ENCODE measurements around the gene EIF5B.

DNA sequence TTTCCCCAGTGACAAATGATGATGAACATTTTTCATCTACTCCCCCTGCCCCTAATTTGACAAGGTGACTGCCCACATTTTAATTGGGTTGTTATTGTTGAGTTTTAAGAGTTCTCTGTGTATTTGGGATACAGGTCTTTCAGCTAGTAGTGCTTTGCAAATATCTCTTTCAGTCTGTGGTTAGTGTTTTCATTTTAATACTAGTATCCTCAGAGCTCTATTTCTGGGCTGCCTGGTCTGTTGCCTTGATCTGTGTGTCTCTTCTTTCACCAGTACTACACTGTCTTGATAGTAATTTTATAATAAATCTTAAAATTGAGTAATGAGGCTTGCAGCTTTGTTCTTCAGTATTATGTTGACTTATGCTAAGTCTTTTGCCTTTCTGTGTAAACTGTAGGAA is 19.7 kb downstream of the EIF5B start:
- no peak for TF ChIP-seq POLR2A (IDR thresholded peaks at IDR 0.05)
- TF ChIP-seq, protein P1, sequence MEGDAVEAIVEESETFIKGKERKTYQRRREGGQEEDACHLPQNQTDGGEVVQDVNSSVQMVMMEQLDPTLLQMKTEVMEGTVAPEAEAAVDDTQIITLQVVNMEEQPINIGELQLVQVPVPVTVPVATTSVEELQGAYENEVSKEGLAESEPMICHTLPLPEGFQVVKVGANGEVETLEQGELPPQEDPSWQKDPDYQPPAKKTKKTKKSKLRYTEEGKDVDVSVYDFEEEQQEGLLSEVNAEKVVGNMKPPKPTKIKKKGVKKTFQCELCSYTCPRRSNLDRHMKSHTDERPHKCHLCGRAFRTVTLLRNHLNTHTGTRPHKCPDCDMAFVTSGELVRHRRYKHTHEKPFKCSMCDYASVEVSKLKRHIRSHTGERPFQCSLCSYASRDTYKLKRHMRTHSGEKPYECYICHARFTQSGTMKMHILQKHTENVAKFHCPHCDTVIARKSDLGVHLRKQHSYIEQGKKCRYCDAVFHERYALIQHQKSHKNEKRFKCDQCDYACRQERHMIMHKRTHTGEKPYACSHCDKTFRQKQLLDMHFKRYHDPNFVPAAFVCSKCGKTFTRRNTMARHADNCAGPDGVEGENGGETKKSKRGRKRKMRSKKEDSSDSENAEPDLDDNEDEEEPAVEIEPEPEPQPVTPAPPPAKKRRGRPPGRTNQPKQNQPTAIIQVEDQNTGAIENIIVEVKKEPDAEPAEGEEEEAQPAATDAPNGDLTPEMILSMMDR (IDR thresholded peaks at IDR 0.05): no peak
